GM19463 (cell line): ENCODE measurements around the gene PRKAG3.
"Not testable (repeated sequence)": the region's sequence is repeated elsewhere in the genome, so short reads cannot be mapped to it uniquely, and the experiment has no call there.

Experiments
- ATAC-seq: cut with Tn5 transposase; IDR thresholded peaks from one replicate; pipeline ENCODE4 v1.9.1; 2021; ENCODE audit warnings: mild to moderate bottlenecking, moderate library complexity; ENCODE audit not compliant: unreplicated experiment

The PRKAG3 gene

GRCh38 chr2:218785103-218785502 is 46.5 kb downstream of the PRKAG3 start:
- ATAC-seq = no peak

- no peak for ATAC-seq
Observed at GRCh38 chr2:218783688-218784087, 47.9 kb downstream of the PRKAG3 start.

GRCh38 chr2:218782528-218782844 is 49.1 kb downstream of the PRKAG3 start:
- ATAC-seq = no peak

GRCh38 chr2:218781691-218782527 is 49.7 kb downstream of the PRKAG3 start, which contains the start of gene CYP27A1:
Gene CYP27A1, plus strand, starts transcription at chr2:218782147. Its CDS starts 36 bp downstream, at chr2:218782183.
- peak; percentile 54 for ATAC-seq

GRCh38 chr2:218780851-218781690 is 50.5 kb downstream of the PRKAG3 start:
- no peak for ATAC-seq

- ATAC-seq = no peak
Observed at GRCh38 chr2:218780046-218780445, 51.6 kb downstream of the PRKAG3 start.

GRCh38 chr2:218777276-218777990 is 54.2 kb downstream of the PRKAG3 start:
- ATAC-seq = no peak

GRCh38 chr2:218776488-218776887 is 55.1 kb downstream of the PRKAG3 start:
- ATAC-seq = no peak

- ATAC-seq = no peak
Observed at GRCh38 chr2:218773881-218774280, 57.7 kb downstream of the PRKAG3 start.

- ATAC-seq = not testable (repeated sequence)
Observed at GRCh38 chr2:218772759-218773158, 58.8 kb downstream of the PRKAG3 start.
